Stomach (tissue), 9 donors: Measurements from ENCODE around the gene ZCCHC10. TPM values are rescaled to one million over a fixed set of nuclear protein-coding genes. Genes with fewer than 3 reads are reported as not detected.
"Not testable (repeated sequence)": the region's sequence is repeated elsewhere in the genome, so short reads cannot be mapped to it uniquely, and the experiment has no call there.

Source experiments
- DNase-seq, 2 donors: peaks; one replicate each; pipeline versions ENCODE4 v3.0.0 to v3.0.0-alpha.2; 2013 to 2019
- H3K27ac ChIP-seq, 5 donors: fragments of 200-600 bp in 4 of 5; sonication (generic) in 4 of 5; one replicate each; pipeline ENCODE4 v1.5.1; 2013 to 2019; ENCODE audit warnings: mild to moderate bottlenecking in 1 of 5, moderate library complexity in 1 of 5
- H3K27me3 ChIP-seq, 3 donors: fragments of 200-600 bp; sonication (generic); one replicate each; pipeline ENCODE4 v1.5.1; 2017 to 2019; ENCODE audit warnings: mixed run types in 1 of 3
- H3K36me3 ChIP-seq, 4 donors: fragments of 200-600 bp; sonication (generic); 1 replicate in 3 of 4; 2 replicates in 1 of 4; pipeline ENCODE4 v1.5.1; 2016 to 2019
- H3K4me1 ChIP-seq, 4 donors: fragments of 200-600 bp; sonication (generic); one replicate each; pipeline ENCODE4 v1.5.1; 2016 to 2019
- H3K4me3 ChIP-seq, 4 donors: fragments of 200-600 bp; sonication (generic) in 3 of 4; one replicate each; pipeline ENCODE4 v1.5.1; 2016 to 2019; ENCODE audit warnings: mild to moderate bottlenecking in 1 of 4
- H3K9me3 ChIP-seq, 4 donors: fragments of 200-600 bp; sonication (generic); one replicate each; pipeline ENCODE4 v1.5.1; 2016 to 2019
- CTCF ChIP-seq, 7 experiments: fragments of 450-650 bp in 4 of 7; fragments of 200-600 bp in 3 of 7; sonication (generic) in 3 of 7; IDR thresholded peaks; one replicate each; pipeline ENCODE4 v1.5.1; 2016 to 2019; ENCODE audit warnings: antibody characterized with exemption in 7 of 7, control low read depth in 2 of 7, mild to moderate bottlenecking in 1 of 7
- EP300 ChIP-seq: sonication (generic); formaldehyde crosslinking; IDR thresholded peaks from one replicate; pipeline ENCODE4 v1.6.1; 2017; ENCODE audit warnings: antibody characterized with exemption
- POLR2A ChIP-seq, 4 donors: fragments of 450-650 bp; IDR thresholded peaks; one replicate each; pipeline ENCODE4 v1.6.1; 2016; ENCODE audit warnings: antibody characterized with exemption in 4 of 4, control low read depth in 2 of 4, mild to moderate bottlenecking in 1 of 4, moderate library complexity in 1 of 4
- POLR2AphosphoS5 ChIP-seq, 3 donors: sonication (generic); formaldehyde crosslinking; IDR thresholded peaks; one replicate each; pipeline ENCODE4 v1.6.1; 2016; ENCODE audit warnings: antibody characterized with exemption in 3 of 3
- WGBS, 5 donors: extraction: QIAGEN DNeasy Blood & Tissue Kit in 3 of 5; methylation state at CpG; one replicate each; pipeline versions ENCODE4 v1.1.5 to v1.1.7; 2013 to 2018; 5-methylcytosine and 5-hydroxymethylcytosine counted together
- intact Hi-C: fragments of 100-400 bp; cut with DNase I; formaldehyde crosslinking; loops from one replicate; pipeline ENCODE4 v1.15.1; 2023; ENCODE audit warnings: low total_unique reads
- polyA plus RNA-seq, 3 donors: library from polyadenylated mRNA; stranded (reverse); fragments of 200-250 nt; gene quantifications; one replicate each; pipeline ENCODE4 v1.2.3, GENCODE V29; 2013
- total RNA-seq, 5 donors: library from RNA; depleted of rRNA; stranded (reverse); fragments of >200 nt; gene quantifications; one replicate each; pipeline versions ENCODE4 v1.1.0 to v1.2.3, GENCODE V29; 2014 to 2016
- donor health status: healthy with polysubstance abuse.
- donor health status: Bipolar disorder and iron deficiency.
- donor health status: healthy.

Gene ZCCHC10
- total and polyA plus RNA-seq, 8 donors: 0.29 to 45.1 (median 11.8) TPM

- Histone ChIP-seq H3K4me3 (no peak overlapping the region), H3K9me3 (no peaks in the 10 kb centered on the region), H3K27ac (no peak overlapping the region), H3K36me3 (peaks cover 0 to 18% (median 16%) of the 10 kb centered on the region in 4 donors), H3K4me1 (no peaks in the 10 kb centered on the region), H3K27me3 (no peaks in the 10 kb centered on the region)
- TF ChIP-seq EP300 (no peak), POLR2A (IDR thresholded peaks at IDR 0.05) (no peak), CTCF (IDR thresholded peaks at IDR 0.05) (no peak), POLR2AphosphoS5 (IDR thresholded peaks at IDR 0.05) (no peak)
- intact Hi-C loops: no loop called here
- 53 to 70% (median 56%) methylated on average over 1 of the region's 1 CpG for WGBS, 5 donors
- no peak for DNase-seq
Observed at GRCh38 chr5:132996307-132996706, 30.0 kb downstream of the ZCCHC10 start.

GRCh38 chr5:132987531-132988408, 38.6 kb downstream of the ZCCHC10 start:
- intact Hi-C loops: no loop called here
- Histone ChIP-seq H3K27me3 (no peaks in the 10 kb centered on the region), H3K9me3 (no peaks in the 10 kb centered on the region), H3K4me1 (no peaks in the 10 kb centered on the region), H3K27ac (no peak overlapping the region), H3K4me3 (no peak overlapping the region), H3K36me3 (no peaks in the 10 kb centered on the region)
- DNase-seq: no peak
- WGBS, 5 donors: 73 to 91% (median 89%) methylated on average over 27 to 28 of the region's 28 CpGs
- TF ChIP-seq CTCF (IDR thresholded peaks at IDR 0.05) (no peak), POLR2A (IDR thresholded peaks at IDR 0.05) (no peak), POLR2AphosphoS5 (IDR thresholded peaks at IDR 0.05) (no peak), EP300 (no peak)

GRCh38 chr5:132982971-132983370, 43.4 kb downstream of the ZCCHC10 start:
- intact Hi-C loops, H3K4me1 ChIP-seq: not testable (repeated sequence)
- WGBS, 5 donors: 94 to 100% (median 97%) methylated on average over 4 to 25 of the region's 30 CpGs

GRCh38 chr5:132981288-132981687, 45.1 kb downstream of the ZCCHC10 start:
- H3K27ac ChIP-seq: no peak overlapping the region
- no peaks in the 10 kb centered on the region for H3K36me3 ChIP-seq
- H3K4me1 ChIP-seq: no peaks in the 10 kb centered on the region
- TF ChIP-seq POLR2AphosphoS5 (IDR thresholded peaks at IDR 0.05) (no peak), EP300 (no peak), CTCF (IDR thresholded peaks at IDR 0.05) (no peak), POLR2A (IDR thresholded peaks at IDR 0.05) (no peak)
- no peak for DNase-seq
- peaks cover 0 to 11% (median 4%) of the 10 kb centered on the region in 4 donors for H3K9me3 ChIP-seq
- H3K4me3 ChIP-seq: no peak overlapping the region
- 85 to 94% (median 87%) methylated on average over 3 of the region's 3 CpGs for WGBS, 5 donors
- H3K27me3 ChIP-seq: no peaks in the 10 kb centered on the region
- intact Hi-C loops: no loop called here

More at GRCh38 chr5:132982971-132983370, 43.4 kb downstream of the ZCCHC10 start:
- H3K4me3 ChIP-seq, DNase-seq, H3K27me3 ChIP-seq, H3K36me3 ChIP-seq, H3K9me3 ChIP-seq, H3K27ac ChIP-seq: not testable (repeated sequence)

GRCh38 chr5:132979976-132980375, 46.4 kb downstream of the ZCCHC10 start:
- intact Hi-C loops: no loop called here
- 73 to 82% (median 78%) methylated on average over 2 of the region's 2 CpGs for WGBS, 5 donors
- peaks cover 0 to 11% (median 4%) of the 10 kb centered on the region in 4 donors for H3K9me3 ChIP-seq
- no peak for TF ChIP-seq CTCF (IDR thresholded peaks at IDR 0.05)
- no peak for TF ChIP-seq POLR2AphosphoS5 (IDR thresholded peaks at IDR 0.05)
- no peak for TF ChIP-seq EP300
- TF ChIP-seq POLR2A (IDR thresholded peaks at IDR 0.05): no peak
- no peak overlapping the region for H3K4me3 ChIP-seq
- H3K27ac ChIP-seq: no peak overlapping the region
- no peaks in the 10 kb centered on the region for H3K36me3 ChIP-seq
- H3K27me3 ChIP-seq: no peaks in the 10 kb centered on the region
- H3K4me1 ChIP-seq: no peaks in the 10 kb centered on the region
- no peak for DNase-seq
